DOHH2 (cell line): ENCODE measurements around the gene PRDM4.

ENCODE experiments used
- H3F3A ChIP-seq: fragments of 200-600 bp; sonication (generic), shearing (Covaris generic); 2 replicates; pipeline ENCODE4 v1.6.0; 2016; ENCODE audit warnings: antibody characterized with exemption, mild to moderate bottlenecking; ENCODE audit not compliant: control insufficient read depth, insufficient read depth
- H3K27ac ChIP-seq: fragments of 200-600 bp; sonication (generic); 2 replicates; pipeline ENCODE4 v1.5.1; 2014; ENCODE audit warnings: low read depth, mild to moderate bottlenecking, low read length, moderate library complexity
- H3K27me3 ChIP-seq: fragments of 200-600 bp; sonication (generic); 2 replicates; pipeline ENCODE4 v1.6.1; 2014; ENCODE audit warnings: mild to moderate bottlenecking, low read length, mixed read lengths; ENCODE audit not compliant: control insufficient read depth
- H3K36me3 ChIP-seq: fragments of 200-600 bp; sonication (generic); 2 replicates; pipeline ENCODE4 v1.6.1; 2014; ENCODE audit warnings: mild to moderate bottlenecking, low read length, moderate library complexity, mixed read lengths; ENCODE audit not compliant: control insufficient read depth
- H3K4me1 ChIP-seq: fragments of 200-600 bp; sonication (generic); 2 replicates; pipeline ENCODE4 v1.6.1; 2014; ENCODE audit warnings: mild to moderate bottlenecking, low read length, mixed read lengths; ENCODE audit not compliant: control insufficient read depth
- H3K4me2 ChIP-seq: fragments of 200-600 bp; sonication (generic); 2 replicates; pipeline ENCODE4 v1.6.0; 2014; ENCODE audit warnings: mild to moderate bottlenecking, low read length, moderate library complexity
- H3K4me3 ChIP-seq: fragments of 200-600 bp; sonication (generic); 2 replicates; pipeline ENCODE4 v1.5.1; 2014; ENCODE audit warnings: mild to moderate bottlenecking, low read length, mixed read lengths
- H3K79me2 ChIP-seq: fragments of 200-600 bp; sonication (generic); 2 replicates; pipeline ENCODE4 v1.6.1; 2014; ENCODE audit warnings: mild to moderate bottlenecking, low read length, mixed read lengths; ENCODE audit not compliant: control insufficient read depth
- H3K9me2 ChIP-seq: fragments of 200-600 bp; sonication (generic); replicated peaks from 2 replicates; pipeline ENCODE4 v1.6.1; 2014; ENCODE audit warnings: mild to moderate bottlenecking, low read length, mixed read lengths; ENCODE audit not compliant: control insufficient read depth
- H3K9me3 ChIP-seq: fragments of 200-600 bp; sonication (generic); 2 replicates; pipeline ENCODE4 v1.6.1; 2014; ENCODE audit warnings: antibody characterized with exemption, low read length, mixed read lengths; ENCODE audit not compliant: control insufficient read depth, insufficient read depth
- H4K20me1 ChIP-seq: fragments of 200-600 bp; sonication (generic); 2 replicates; pipeline ENCODE4 v1.6.0; 2014; ENCODE audit warnings: low read depth, mild to moderate bottlenecking, antibody characterized with exemption, low read length, moderate library complexity; ENCODE audit not compliant: control insufficient read depth, insufficient read depth
- EZH2phosphoT487 ChIP-seq: fragments of 200-600 bp; sonication (generic); IDR thresholded peaks from 2 replicates; pipeline ENCODE4 v1.6.1; 2017; ENCODE audit warnings: borderline replicate concordance, mild to moderate bottlenecking, antibody characterized with exemption, low read length, moderate library complexity, mixed read lengths
- TF ChIP-seq, protein P1 (sequence below): fragments of 200-600 bp; sonication (generic); IDR thresholded peaks from one replicate; pipeline ENCODE4 v1.5.1; 2014; ENCODE audit warnings: antibody characterized with exemption, mild to moderate bottlenecking, low read depth, low read length; ENCODE audit not compliant: poor library complexity, severe bottlenecking

PRDM4 gene

DNA sequence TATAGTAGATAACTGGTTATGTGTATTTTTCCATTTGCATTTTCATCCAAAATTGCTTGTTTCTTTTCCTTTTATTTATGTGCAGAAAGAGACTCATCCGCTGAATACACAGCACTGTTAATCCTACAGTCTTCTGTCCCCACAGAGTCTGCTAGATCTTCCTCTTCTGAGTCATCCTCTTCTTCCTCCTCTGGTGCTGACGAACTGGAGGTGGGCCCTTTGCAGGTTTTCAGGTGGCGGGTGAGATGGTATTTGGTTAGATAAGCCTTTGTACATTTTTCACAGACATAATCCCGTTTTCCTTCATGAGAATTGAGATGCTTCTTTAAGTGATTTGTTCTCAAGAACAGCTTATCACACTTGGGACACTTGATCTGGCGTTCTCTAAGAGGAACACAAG, 26.8 kb downstream of the PRDM4 start:
- TF ChIP-seq EZH2phosphoT487: no peak
- TF ChIP-seq, protein P1, sequence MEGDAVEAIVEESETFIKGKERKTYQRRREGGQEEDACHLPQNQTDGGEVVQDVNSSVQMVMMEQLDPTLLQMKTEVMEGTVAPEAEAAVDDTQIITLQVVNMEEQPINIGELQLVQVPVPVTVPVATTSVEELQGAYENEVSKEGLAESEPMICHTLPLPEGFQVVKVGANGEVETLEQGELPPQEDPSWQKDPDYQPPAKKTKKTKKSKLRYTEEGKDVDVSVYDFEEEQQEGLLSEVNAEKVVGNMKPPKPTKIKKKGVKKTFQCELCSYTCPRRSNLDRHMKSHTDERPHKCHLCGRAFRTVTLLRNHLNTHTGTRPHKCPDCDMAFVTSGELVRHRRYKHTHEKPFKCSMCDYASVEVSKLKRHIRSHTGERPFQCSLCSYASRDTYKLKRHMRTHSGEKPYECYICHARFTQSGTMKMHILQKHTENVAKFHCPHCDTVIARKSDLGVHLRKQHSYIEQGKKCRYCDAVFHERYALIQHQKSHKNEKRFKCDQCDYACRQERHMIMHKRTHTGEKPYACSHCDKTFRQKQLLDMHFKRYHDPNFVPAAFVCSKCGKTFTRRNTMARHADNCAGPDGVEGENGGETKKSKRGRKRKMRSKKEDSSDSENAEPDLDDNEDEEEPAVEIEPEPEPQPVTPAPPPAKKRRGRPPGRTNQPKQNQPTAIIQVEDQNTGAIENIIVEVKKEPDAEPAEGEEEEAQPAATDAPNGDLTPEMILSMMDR: no peak
- H3K36me3 ChIP-seq: peaks cover 62% of the 10 kb centered on the region
- H3K4me3 ChIP-seq: no peak overlapping the region
- peaks cover 7% of the 10 kb centered on the region; the same call in 1 of the 2 replicates for H4K20me1 ChIP-seq
- 0 out of 2 replicates have a peak, but pooled peaks cover 3% of the 10 kb centered on the region for H3K79me2 ChIP-seq
- no peaks in the 10 kb centered on the region for H3K9me3 ChIP-seq
- no peaks in the 10 kb centered on the region for H3K27me3 ChIP-seq
- peaks cover 5% of the 10 kb centered on the region; the same call in 1 of the 2 replicates for H3F3A ChIP-seq
- H3K27ac ChIP-seq: no peak overlapping the region
- no peak overlapping the region for H3K4me2 ChIP-seq
- H3K4me1 ChIP-seq: peaks cover 23% of the 10 kb centered on the region
- no peaks in the 10 kb centered on the region for H3K9me2 ChIP-seq

- no peak overlapping the region for H3K4me2 ChIP-seq
- no peaks in the 10 kb centered on the region for H3K9me3 ChIP-seq
- peaks cover 5% of the 10 kb centered on the region; the same call in 1 of the 2 replicates for H3F3A ChIP-seq
- peaks cover 7% of the 10 kb centered on the region; the same call in 1 of the 2 replicates for H4K20me1 ChIP-seq
- no peak overlapping the region for H3K27ac ChIP-seq
- H3K27me3 ChIP-seq: no peaks in the 10 kb centered on the region
- H3K9me2 ChIP-seq: no peaks in the 10 kb centered on the region
- 0 out of 2 replicates have a peak, but pooled peaks cover 3% of the 10 kb centered on the region for H3K79me2 ChIP-seq
- H3K36me3 ChIP-seq: peaks cover 44% of the 10 kb centered on the region
- H3K4me1 ChIP-seq: peaks cover 14% of the 10 kb centered on the region
- no peak for TF ChIP-seq EZH2phosphoT487
- TF ChIP-seq, protein P1: no peak
- H3K4me3 ChIP-seq: no peak overlapping the region
These were observed 28.6 kb downstream of the PRDM4 start for GRCh38 chr12:107732365-107732764.

GRCh38 chr12:107731366-107731765, 29.6 kb downstream of the PRDM4 start:
- H3F3A ChIP-seq: peaks cover 5% of the 10 kb centered on the region; the same call in 1 of the 2 replicates
- H3K79me2 ChIP-seq: no peaks in the 10 kb centered on the region
- peaks cover 7% of the 10 kb centered on the region; the same call in 1 of the 2 replicates for H4K20me1 ChIP-seq
- H3K27me3 ChIP-seq: no peaks in the 10 kb centered on the region
- no peak overlapping the region for H3K4me3 ChIP-seq
- TF ChIP-seq, protein P1: no peak
- TF ChIP-seq EZH2phosphoT487: no peak
- H3K4me1 ChIP-seq: peaks cover 5% of the 10 kb centered on the region
- peaks cover 35% of the 10 kb centered on the region for H3K36me3 ChIP-seq
- no peaks in the 10 kb centered on the region for H3K9me2 ChIP-seq
- no peak overlapping the region for H3K27ac ChIP-seq
- H3K9me3 ChIP-seq: no peaks in the 10 kb centered on the region
- no peak overlapping the region for H3K4me2 ChIP-seq
